ENCODE measurements around the gene BLOC1S4.

- no peak for TF ChIP-seq REST (IDR thresholded peaks at IDR 0.05; ENCODE audit: low read depth, low read length)
- TF ChIP-seq CTCF (IDR thresholded peaks at IDR 0.05), result no peak
- TF ChIP-seq CHD2 (IDR thresholded peaks at IDR 0.05; ENCODE audit: low read length, partially characterized antibody), result no peak
- TF ChIP-seq EP300 (IDR thresholded peaks at IDR 0.05; ENCODE audit: borderline replicate concordance in 1 of 2, low read depth in 1 of 2, low read length in 1 of 2), result no peak
- no peak for TF ChIP-seq SMC3 (IDR thresholded peaks at IDR 0.05; ENCODE audit: low read depth, low read length)
- no peak for TF ChIP-seq YY1 (IDR thresholded peaks at IDR 0.05; ENCODE audit: low read depth)
- no peak for TF ChIP-seq RCOR1 (IDR thresholded peaks at IDR 0.05; ENCODE audit: low read length)
- no peak for TF ChIP-seq TAF1 (IDR thresholded peaks at IDR 0.05; ENCODE audit: borderline replicate concordance, low read depth, low read length)
- no peak for TF ChIP-seq JUND (IDR thresholded peaks at IDR 0.05)
- no peak for TF ChIP-seq POLR2AphosphoS5 (IDR thresholded peaks at IDR 0.05; ENCODE audit: low read depth, low read length)
- TF ChIP-seq IRF3 (IDR thresholded peaks at IDR 0.05; ENCODE audit: low read depth, low read length), result no peak
- TF ChIP-seq NRF1 (IDR thresholded peaks at IDR 0.05; ENCODE audit: low read depth, low read length), result no peak
Measured at GRCh38 chr4:6695660-6696610, 20.0 kb upstream of the BLOC1S4 start.
